WTC11 (cell line): ENCODE measurements around the gene R3HDM4. TPM values are rescaled to one million over a fixed set of nuclear protein-coding genes. Genes with fewer than 3 reads are reported as not detected.

Experiments used
- ATAC-seq: fragments of 200-7000 bp; cut with Tn5 transposase; 2 replicates; pipeline ENCODE4 v1.10.0; 2021; ENCODE audit warnings: mild to moderate bottlenecking, moderate library complexity
- CTCF ChIA-PET: fragments of 300-600 bp; sonication (Branson Sonifier 250); formaldehyde crosslinking; loops from one replicate; lab custom pipeline; 2021; ENCODE audit warnings: antibody characterized with exemption; lab: Charles Lee
- POLR2A ChIA-PET: fragments of 350-600 bp; sonication (Branson Sonifier 250); formaldehyde crosslinking; loops from one replicate; lab custom pipeline; 2021; ENCODE audit warnings: antibody characterized with exemption; lab: Charles Lee
- DNase-seq: peaks from one replicate; pipeline ENCODE4 v3.0.0; 2021; ENCODE audit warnings: low spot score
- H3K27ac Mint-ChIP-seq: 2 replicates; pipeline ENCODE4 v1.8.0; 2021; ENCODE audit warnings: mixed read lengths
- H3K27me3 Mint-ChIP-seq: 2 replicates; pipeline ENCODE4 v1.8.0; 2021; ENCODE audit warnings: low read depth, mild to moderate bottlenecking, moderate library complexity, mixed read lengths
- H3K36me3 Mint-ChIP-seq: 2 replicates; pipeline ENCODE4 v1.8.0; 2021; ENCODE audit warnings: mixed read lengths
- H3K4me1 Mint-ChIP-seq: 2 replicates; pipeline ENCODE4 v1.8.0; 2022; ENCODE audit warnings: mixed read lengths
- H3K4me3 Mint-ChIP-seq: 2 replicates; pipeline ENCODE4 v1.8.0; 2021; ENCODE audit warnings: mild to moderate bottlenecking, moderate library complexity, mixed read lengths
- H3K9me3 Mint-ChIP-seq: 2 replicates; pipeline ENCODE4 v1.8.0; 2021; ENCODE audit warnings: mixed read lengths
- ATF1 ChIP-seq: sonication (generic); formaldehyde crosslinking; IDR thresholded peaks from 2 replicates; pipeline ENCODE4 v1.8.1; 2023; ENCODE audit warnings: mild to moderate bottlenecking, moderate library complexity, missing genetic modification reagents
- ATF6 ChIP-seq: sonication (generic); formaldehyde crosslinking; IDR thresholded peaks from 2 replicates; pipeline ENCODE4 v1.8.1; 2023; ENCODE audit warnings: mild to moderate bottlenecking, missing genetic modification reagents
- E2F4 ChIP-seq: sonication (generic); formaldehyde crosslinking; IDR thresholded peaks from 2 replicates; pipeline ENCODE4 v1.8.1; 2022; ENCODE audit warnings: low read depth, mild to moderate bottlenecking, moderate library complexity, missing genetic modification reagents, borderline replicate concordance
- ELF4 ChIP-seq: sonication (generic); formaldehyde crosslinking; IDR thresholded peaks from 2 replicates; pipeline ENCODE4 v1.8.1; 2022; ENCODE audit warnings: low read depth, mild to moderate bottlenecking, moderate library complexity, missing genetic modification reagents
- ERG ChIP-seq: fragments of 250-450 bp; sonication (Bioruptor Pico); IDR thresholded peaks from 2 replicates; pipeline ENCODE4 v1.8.0; 2021; ENCODE audit warnings: mild to moderate bottlenecking
- FOXP4 ChIP-seq: sonication (generic); formaldehyde crosslinking; IDR thresholded peaks from 2 replicates; pipeline ENCODE4 v1.8.0; 2022; ENCODE audit warnings: mild to moderate bottlenecking, missing genetic modification reagents
- JAZF1 ChIP-seq: fragments of 250-450 bp; sonication (Bioruptor Pico); IDR thresholded peaks from 2 replicates; pipeline ENCODE4 v1.9.0; 2021; ENCODE audit warnings: moderate library complexity, mild to moderate bottlenecking, inconsistent platforms
- MLX ChIP-seq: sonication (generic); formaldehyde crosslinking; IDR thresholded peaks from 2 replicates; pipeline ENCODE4 v1.8.1; 2023; ENCODE audit warnings: mild to moderate bottlenecking, missing genetic modification reagents, moderate library complexity
- MYBL2 ChIP-seq: sonication (generic); formaldehyde crosslinking; IDR thresholded peaks from 2 replicates; pipeline ENCODE4 v1.8.1; 2023; ENCODE audit warnings: mild to moderate bottlenecking, moderate library complexity, missing genetic modification reagents
- NFATC4 ChIP-seq: fragments of 250-450 bp; sonication (Bioruptor Pico); IDR thresholded peaks from 2 replicates; pipeline ENCODE4 v1.9.0; 2021; ENCODE audit warnings: mild to moderate bottlenecking
- PRRX2 ChIP-seq: fragments of 250-450 bp; sonication (Bioruptor Pico); IDR thresholded peaks from 2 replicates; pipeline ENCODE4 v1.8.0; 2021; ENCODE audit warnings: mild to moderate bottlenecking
- TEAD4 ChIP-seq: sonication (generic); formaldehyde crosslinking; IDR thresholded peaks from 2 replicates; pipeline ENCODE4 v1.8.0; 2022; ENCODE audit warnings: mild to moderate bottlenecking, missing genetic modification reagents
- TP53 ChIP-seq: sonication (generic); formaldehyde crosslinking; IDR thresholded peaks from 2 replicates; pipeline ENCODE4 v1.8.1; 2023; ENCODE audit warnings: mild to moderate bottlenecking, missing genetic modification reagents
- ZBTB21 ChIP-seq: sonication (generic); formaldehyde crosslinking; IDR thresholded peaks from 2 replicates; pipeline ENCODE4 v1.8.1; 2023; ENCODE audit warnings: mild to moderate bottlenecking, missing genetic modification reagents, borderline replicate concordance
- ZNF121 ChIP-seq: sonication (generic); formaldehyde crosslinking; IDR thresholded peaks from 2 replicates; pipeline ENCODE4 v1.8.0; 2023; ENCODE audit warnings: missing genetic modification reagents
- ZNF232 ChIP-seq: sonication (generic); formaldehyde crosslinking; IDR thresholded peaks from 2 replicates; pipeline ENCODE4 v1.8.0; 2022; ENCODE audit warnings: mild to moderate bottlenecking, missing genetic modification reagents
- ZNF317 ChIP-seq: sonication (generic); formaldehyde crosslinking; IDR thresholded peaks from 2 replicates; pipeline ENCODE4 v1.8.1; 2023; ENCODE audit warnings: low read depth, mild to moderate bottlenecking, moderate library complexity, missing genetic modification reagents, borderline replicate concordance
- ZNF425 ChIP-seq: fragments of 250-450 bp; sonication (Bioruptor Pico); conservative IDR thresholded peaks from 2 replicates; pipeline ENCODE4 v1.9.0; 2021; ENCODE audit warnings: mild to moderate bottlenecking
- ZSCAN18 ChIP-seq: fragments of 250-450 bp; sonication (Bioruptor Pico); IDR thresholded peaks from 2 replicates; pipeline ENCODE4 v2.1.2; 2022; ENCODE audit warnings: mild to moderate bottlenecking, moderate library complexity
- total RNA-seq: library from RNA; stranded (reverse); gene quantifications from 3 replicates; pipeline ENCODE4 v1.2.3, GENCODE V29; 2021

Gene R3HDM4
- total RNA-seq, 1 experiment from 2014 or later = 99.5 TPM

GRCh38 chr19:896999-897398, 16.0 kb downstream of the R3HDM4 start (continued):
- TF ChIP-seq ZNF232 (no peak), TEAD4 (CRISPR knock-in tag) (no peak), ELF4 (CRISPR knock-in tag) (no peak), NFATC4 (CRISPR knock-in tag) (no peak), ZBTB21 (CRISPR knock-in tag) (no peak), JAZF1 (CRISPR knock-in tag) (no peak), ATF1 (CRISPR knock-in tag) (no peak), ERG (no peak), ZNF317 (CRISPR knock-in tag) (no peak), ATF6 (CRISPR knock-in tag) (no peak)

- H3K36me3 Mint-ChIP-seq = 0 out of 2 replicates have a peak, but pooled peaks cover 3% of the 10 kb centered on the region
- ATAC-seq (no peak), DNase-seq (no peak)
- H3K27me3 Mint-ChIP-seq = peaks cover 3% of the 10 kb centered on the region; the same call in 1 of the 2 replicates
- no peaks in the 10 kb centered on the region; the same call in 1 of the 2 replicates for H3K4me1 Mint-ChIP-seq
- H3K4me3 Mint-ChIP-seq = no peak overlapping the region
- no peaks in the 10 kb centered on the region for H3K9me3 Mint-ChIP-seq
- TF ChIP-seq MLX (CRISPR knock-in tag) (no peak), TP53 (no peak)
- no peak overlapping the region for H3K27ac Mint-ChIP-seq
- ChIA-PET CTCF (interaction anchor here (1.4 kb wide), 1 partner anchor 19 kb away, joined by 7 read pairs; no protein-coding TSS in a partner anchor), POLR2A (no interaction called here)
Observed at GRCh38 chr19:896434-896833, 16.6 kb downstream of the R3HDM4 start.

GRCh38 chr19:892894-893689, 19.9 kb downstream of the R3HDM4 start, which contains the start of the genes MED16 and RNU6-9:
Gene MED16, minus strand, starts transcription at chr19:893187. Its CDS starts 2,056 bp downstream, at chr19:891131.
Gene RNU6-9, plus strand, starts transcription at chr19:893484.
- Mint-ChIP-seq H3K4me1 (no peaks in the 10 kb centered on the region), H3K4me3 (peak within 1 kb of the TSS; percentile 75), H3K36me3 (peaks cover 3% of the 10 kb centered on the region; the same call in 1 of the 2 replicates), H3K27ac (peak within 1 kb of the TSS; percentile 100), H3K9me3 (no peaks in the 10 kb centered on the region), H3K27me3 (peaks cover 3% of the 10 kb centered on the region; the same call in 1 of the 2 replicates)
- ChIA-PET CTCF (interaction anchor here (0.6 to 2.3 kb wide), 3 partner anchors 20 to 29 kb away, joined by 3 to 8 read pairs (median 4); no protein-coding TSS in a partner anchor), POLR2A (interaction anchor here (0.5 kb wide), 1 partner anchor 132 kb away, joined by 6 read pairs; no protein-coding TSS in a partner anchor)
- ATAC-seq = peak; percentile 85
- DNase-seq = peak; percentile 92
- TF ChIP-seq FOXP4 (CRISPR knock-in tag) (peak; percentile 66; the same call in 1 of the 2 replicates), ZSCAN18 (CRISPR knock-in tag) (no peak), ZNF425 (CRISPR knock-in tag) (no peak), PRRX2 (CRISPR knock-in tag) (no peak), MLX (CRISPR knock-in tag) (no peak), ZNF121 (CRISPR knock-in tag) (peak; percentile 84), ZBTB21 (CRISPR knock-in tag) (no peak), ZNF232 (no peak; the same call in 1 of the 2 replicates), MYBL2 (0 out of 2 replicates have a peak, but pooled peaks have one; percentile 50), E2F4 (CRISPR knock-in tag) (no peak)
